SK-N-SH treated with all-trans-retinoic acid at 6 μM for 48 hours (cell line): ENCODE measurements around the gene PKD1.

ENCODE experiments used
- ATAC-seq: fragments of 200-7000 bp; cut with Tn5 transposase; 3 replicates; pipeline ENCODE4 v1.9.1; 2020; ENCODE audit warnings: mild to moderate bottlenecking, moderate library complexity
- ARNTL ChIP-seq: fragments of 450-650 bp; formaldehyde crosslinking; IDR thresholded peaks from 2 replicates; pipeline ENCODE4 v1.5.0; 2020; ENCODE audit warnings: low read depth, mild to moderate bottlenecking, moderate library complexity, borderline replicate concordance
- BACH2 ChIP-seq: fragments of 250-450 bp; sonication (Bioruptor Pico); IDR thresholded peaks from 2 replicates; pipeline ENCODE4 v1.9.0; 2021; ENCODE audit warnings: mild to moderate bottlenecking, borderline replicate concordance
- CSDC2 ChIP-seq: fragments of 250-450 bp; sonication (Bioruptor Pico); IDR thresholded peaks from 2 replicates; pipeline ENCODE4 v1.5.0; 2020; ENCODE audit warnings: mild to moderate bottlenecking, moderate library complexity
- ISL1 ChIP-seq: fragments of 250-450 bp; sonication (Bioruptor Pico); IDR thresholded peaks from 2 replicates; pipeline ENCODE4 v2.1.2; 2022; ENCODE audit warnings: mild to moderate bottlenecking, moderate library complexity
- OSR1 ChIP-seq: fragments of 250-450 bp; sonication (Bioruptor Pico); IDR thresholded peaks from 2 replicates; pipeline ENCODE4 v1.8.0; 2022; ENCODE audit warnings: moderate library complexity, mild to moderate bottlenecking, inconsistent platforms
- PATZ1 ChIP-seq: fragments of 250-450 bp; sonication (Bioruptor Pico); IDR thresholded peaks from 2 replicates; pipeline ENCODE4 v1.8.0; 2020; ENCODE audit warnings: mild to moderate bottlenecking, moderate library complexity, borderline replicate concordance
- POU6F1 ChIP-seq: fragments of 250-450 bp; sonication (Bioruptor Pico); IDR thresholded peaks from 2 replicates; pipeline ENCODE4 v1.8.0; 2021; ENCODE audit warnings: low read depth, mild to moderate bottlenecking, moderate library complexity, borderline replicate concordance
- PPARA ChIP-seq: fragments of 250-450 bp; sonication (Bioruptor Pico); IDR thresholded peaks from 2 replicates; pipeline ENCODE4 v1.5.0; 2020; ENCODE audit warnings: mild to moderate bottlenecking, borderline replicate concordance
- RARB ChIP-seq: fragments of 250-450 bp; sonication (Bioruptor Pico); IDR thresholded peaks from 2 replicates; pipeline ENCODE4 v1.8.0; 2021; ENCODE audit warnings: mild to moderate bottlenecking, moderate library complexity
- SNAI2 ChIP-seq: fragments of 250-450 bp; sonication (Bioruptor Pico); IDR thresholded peaks from 2 replicates; pipeline ENCODE4 v1.5.0; 2020; ENCODE audit warnings: mild to moderate bottlenecking, moderate library complexity
- TCF4 ChIP-seq: fragments of 250-450 bp; sonication (Bioruptor Pico); IDR thresholded peaks from 2 replicates; pipeline ENCODE4 v1.8.0; 2021; ENCODE audit warnings: mild to moderate bottlenecking, moderate library complexity, borderline replicate concordance
- TSHZ2 ChIP-seq: fragments of 250-450 bp; sonication (Bioruptor Pico); IDR thresholded peaks from 2 replicates; pipeline ENCODE4 v1.5.0; 2020; ENCODE audit warnings: mild to moderate bottlenecking, moderate library complexity
- ZFP30 ChIP-seq: fragments of 450-650 bp; formaldehyde crosslinking; IDR thresholded peaks from 2 replicates; pipeline ENCODE4 v1.5.0; 2022; ENCODE audit warnings: mild to moderate bottlenecking, moderate library complexity
- ZNF565 ChIP-seq: fragments of 450-650 bp; formaldehyde crosslinking; conservative IDR thresholded peaks from 2 replicates; pipeline ENCODE4 v1.5.0; 2020; ENCODE audit warnings: low read depth, mild to moderate bottlenecking, moderate library complexity
- ZNF70 ChIP-seq: fragments of 450-650 bp; formaldehyde crosslinking; IDR thresholded peaks from 2 replicates; pipeline ENCODE4 v1.5.0; 2020; ENCODE audit warnings: mild to moderate bottlenecking, moderate library complexity
- ZNF8 ChIP-seq: fragments of 450-650 bp; formaldehyde crosslinking; IDR thresholded peaks from 2 replicates; pipeline ENCODE4 v1.5.0; 2020; ENCODE audit warnings: mild to moderate bottlenecking, moderate library complexity
- TF ChIP-seq, protein P1 (sequence below): fragments of 250-450 bp; sonication (Bioruptor Pico); IDR thresholded peaks from 2 replicates; pipeline ENCODE4 v1.5.1; 2020; ENCODE audit warnings: low read depth, mild to moderate bottlenecking, moderate library complexity

Gene PKD1

DNA sequence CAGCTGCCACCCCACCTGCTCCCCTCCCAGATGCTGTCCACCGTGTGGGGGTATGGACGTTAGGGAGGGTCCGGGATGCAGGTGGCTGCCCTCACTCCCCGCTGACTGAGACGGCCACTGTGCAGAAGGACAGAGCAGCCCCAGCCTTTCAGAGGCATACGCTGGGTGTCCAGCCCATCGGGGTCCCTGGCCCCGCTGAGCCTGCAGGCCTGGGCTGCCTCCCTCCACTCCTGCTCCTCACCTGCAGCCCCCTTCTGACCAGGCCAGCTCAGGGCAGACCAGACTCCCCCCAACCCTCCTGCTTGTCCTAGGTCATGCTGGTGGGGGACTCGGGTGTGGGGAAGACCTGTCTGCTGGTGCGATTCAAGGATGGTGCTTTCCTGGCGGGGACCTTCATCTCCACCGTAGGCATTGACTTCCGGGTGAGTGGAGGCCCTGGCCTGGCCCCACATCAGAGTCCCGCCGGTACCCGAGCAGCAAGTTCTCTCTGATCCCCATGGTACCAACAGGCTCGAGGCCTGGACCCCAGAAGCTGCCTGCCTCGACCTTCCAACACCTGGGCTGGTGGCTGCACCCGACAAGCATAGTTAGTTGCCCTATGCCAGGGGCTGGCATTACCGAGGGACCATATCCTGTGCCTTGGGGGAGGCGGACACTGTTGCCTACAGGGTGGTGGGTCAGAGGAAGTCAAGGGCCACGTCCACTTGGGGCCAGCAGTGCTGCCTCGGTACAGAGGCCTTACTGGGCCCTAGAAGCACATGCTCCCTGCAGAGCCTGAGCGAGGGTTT is 14.1 kb upstream of the PKD1 start:
- ATAC-seq = peak; percentile 16
- no peak for TF ChIP-seq POU6F1 (CRISPR knock-in tag)
- TF ChIP-seq PPARA (CRISPR knock-in tag) = no peak
- no peak for TF ChIP-seq CSDC2 (CRISPR knock-in tag)
- no peak for TF ChIP-seq ZFP30 (CRISPR knock-in tag)
- TF ChIP-seq ARNTL = no peak
- no peak for TF ChIP-seq ZNF70 (CRISPR knock-in tag)
- TF ChIP-seq TSHZ2 = no peak
- no peak for TF ChIP-seq RARB (CRISPR knock-in tag)
- TF ChIP-seq, protein P1, sequence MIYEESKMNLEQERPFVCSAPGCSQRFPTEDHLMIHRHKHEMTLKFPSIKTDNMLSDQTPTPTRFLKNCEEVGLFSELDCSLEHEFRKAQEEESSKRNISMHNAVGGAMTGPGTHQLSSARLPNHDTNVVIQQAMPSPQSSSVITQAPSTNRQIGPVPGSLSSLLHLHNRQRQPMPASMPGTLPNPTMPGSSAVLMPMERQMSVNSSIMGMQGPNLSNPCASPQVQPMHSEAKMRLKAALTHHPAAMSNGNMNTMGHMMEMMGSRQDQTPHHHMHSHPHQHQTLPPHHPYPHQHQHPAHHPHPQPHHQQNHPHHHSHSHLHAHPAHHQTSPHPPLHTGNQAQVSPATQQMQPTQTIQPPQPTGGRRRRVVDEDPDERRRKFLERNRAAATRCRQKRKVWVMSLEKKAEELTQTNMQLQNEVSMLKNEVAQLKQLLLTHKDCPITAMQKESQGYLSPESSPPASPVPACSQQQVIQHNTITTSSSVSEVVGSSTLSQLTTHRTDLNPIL (CRISPR knock-in tag) = no peak
- no peak for TF ChIP-seq ISL1 (CRISPR knock-in tag)
- no peak for TF ChIP-seq BACH2
- no peak for TF ChIP-seq TCF4 (CRISPR knock-in tag)
- no peak for TF ChIP-seq ZNF565 (CRISPR knock-in tag)
- TF ChIP-seq OSR1 (CRISPR knock-in tag) = no peak
- no peak for TF ChIP-seq ZNF8 (CRISPR knock-in tag)
- no peak for TF ChIP-seq SNAI2 (CRISPR knock-in tag)

- 0 out of 2 replicates have a peak, but pooled peaks have one; percentile 22 for TF ChIP-seq PATZ1 (CRISPR knock-in tag)
- TF ChIP-seq POU6F1 (CRISPR knock-in tag) = no peak
- peak; percentile 4 for ATAC-seq
Observed at GRCh38 chr16:2148714-2149629, 13.3 kb upstream of the PKD1 start.

GRCh38 chr16:2147981-2148671 is 12.4 kb upstream of the PKD1 start, which contains the start of gene RAB26:
Gene RAB26, plus strand, starts transcription at chr16:2148625. Its CDS starts 159 bp downstream, at chr16:2148784.
- TF ChIP-seq ZNF70 (CRISPR knock-in tag) = 0 out of 2 replicates have a peak, but pooled peaks have one; percentile 6
- no peak for TF ChIP-seq ZNF565 (CRISPR knock-in tag)
- TF ChIP-seq, protein P1 (CRISPR knock-in tag) = no peak
- peak; percentile 26; the same call in 1 of the 2 replicates for TF ChIP-seq TCF4 (CRISPR knock-in tag)
- TF ChIP-seq PATZ1 (CRISPR knock-in tag) = no peak
- TF ChIP-seq SNAI2 (CRISPR knock-in tag) = no peak
- TF ChIP-seq ZNF8 (CRISPR knock-in tag) = no peak
- peak; percentile 64 for ATAC-seq
